ENCODE results near the gene RBM20.
A peak's percentile ranks its signal among the peaks of the same experiment; 100 is the strongest.

Gene RBM20

GRCh38 chr10:110737886-110738634, 93.9 kb downstream of the RBM20 start:
- DNase-seq (ENCODE audit: low read depth) = no peak

- DNase-seq (ENCODE audit: low read depth) = no peak
These were observed 95.7 kb downstream of the RBM20 start for GRCh38 chr10:110739811-110740271.

- no peak for DNase-seq (ENCODE audit: low read depth)
These were observed 98.7 kb downstream of the RBM20 start for GRCh38 chr10:110742801-110743200.

- no peak for DNase-seq (ENCODE audit: low read depth)
These were observed 100.6 kb downstream of the RBM20 start for GRCh38 chr10:110744782-110745181.

- peak; percentile 53 for DNase-seq (ENCODE audit: low read depth)
These were observed 102.2 kb downstream of the RBM20 start for GRCh38 chr10:110746254-110746826.

- DNase-seq (ENCODE audit: low read depth) = no peak
These were observed 103.0 kb downstream of the RBM20 start for GRCh38 chr10:110746969-110747608.

- DNase-seq (ENCODE audit: low read depth) = no peak
These were observed 103.7 kb downstream of the RBM20 start for GRCh38 chr10:110747609-110748464.

- DNase-seq (ENCODE audit: low read depth) = no peak
These were observed 104.8 kb downstream of the RBM20 start for GRCh38 chr10:110748970-110749369.

GRCh38 chr10:110750931-110751330, 106.8 kb downstream of the RBM20 start:
- DNase-seq (ENCODE audit: low read depth) = no peak

- DNase-seq (ENCODE audit: low read depth) = no peak
These were observed 107.7 kb downstream of the RBM20 start for GRCh38 chr10:110751850-110752249.

- no peak for DNase-seq (ENCODE audit: low read depth)
These were observed 109.3 kb downstream of the RBM20 start for GRCh38 chr10:110753462-110753861.

GRCh38 chr10:110754375-110755105, 110.4 kb downstream of the RBM20 start:
- no peak for DNase-seq (ENCODE audit: low read depth)

GRCh38 chr10:110755781-110756180, 111.6 kb downstream of the RBM20 start:
- no peak for DNase-seq (ENCODE audit: low read depth)

- no peak for DNase-seq (ENCODE audit: low read depth)
These were observed 112.7 kb downstream of the RBM20 start for GRCh38 chr10:110756876-110757275.

- no peak for DNase-seq (ENCODE audit: low read depth)
These were observed 113.5 kb downstream of the RBM20 start for GRCh38 chr10:110757586-110757985.

GRCh38 chr10:110758128-110758765, 114.1 kb downstream of the RBM20 start:
- no peak for DNase-seq (ENCODE audit: low read depth)

GRCh38 chr10:110758898-110759297, 114.8 kb downstream of the RBM20 start:
- DNase-seq (ENCODE audit: low read depth) = peak; percentile 47

GRCh38 chr10:110759523-110759922, 115.4 kb downstream of the RBM20 start:
- no peak for DNase-seq (ENCODE audit: low read depth)

GRCh38 chr10:110762109-110762848, 118.1 kb downstream of the RBM20 start:
- DNase-seq (ENCODE audit: low read depth) = no peak

- no peak for DNase-seq (ENCODE audit: low read depth)
These were observed 118.7 kb downstream of the RBM20 start for GRCh38 chr10:110762849-110763211.

Data from stromal cell of bone marrow (primary cell).